CD8-positive, alpha-beta memory T cell (primary cell): ENCODE measurements around the gene DDX54. TPM values are rescaled to one million over a fixed set of nuclear protein-coding genes. Genes with fewer than 3 reads are reported as not detected.
A peak's percentile ranks its signal among the peaks of the same experiment; 100 is the strongest.
"Not testable (repeated sequence)": the region's sequence is repeated elsewhere in the genome, so short reads cannot be mapped to it uniquely, and the experiment has no call there.

Source experiments
- CTCF ChIA-PET: fragments of 350-600 bp; sonication (Branson Sonifier 250); formaldehyde crosslinking; loops from one replicate; lab custom pipeline; 2021; ENCODE audit warnings: antibody characterized with exemption; lab: Charles Lee
- POLR2A ChIA-PET: fragments of 350-600 bp; sonication (Branson Sonifier 250); formaldehyde crosslinking; loops from one replicate; lab custom pipeline; 2021; ENCODE audit warnings: antibody characterized with exemption; lab: Charles Lee
- DNase-seq, 5 donors: peaks; one replicate each; pipeline versions ENCODE4 v3.0.0 to v3.0.0-alpha.2; 2020 to 2022; ENCODE audit warnings: mixed read lengths in 1 of 5
- H3K27ac ChIP-seq: one replicate; pipeline ENCODE4 v1.7.0; 2013; ENCODE audit warnings: low read depth, mild to moderate bottlenecking, low read length, moderate library complexity
- H3K27me3 ChIP-seq: 2 replicates; pipeline ENCODE4 v1.7.0; 2013; ENCODE audit warnings: low read length, mild to moderate bottlenecking; ENCODE audit not compliant: insufficient read depth, poor library complexity, severe bottlenecking
- H3K36me3 ChIP-seq: 2 replicates; pipeline ENCODE4 v1.7.0; 2013; ENCODE audit warnings: mild to moderate bottlenecking, low read length, moderate library complexity; ENCODE audit not compliant: insufficient read depth
- H3K4me1 ChIP-seq: 2 replicates; pipeline ENCODE4 v1.7.0; 2013; ENCODE audit warnings: mild to moderate bottlenecking, low read length, moderate library complexity; ENCODE audit not compliant: insufficient read depth
- H3K4me3 ChIP-seq: 2 replicates; pipeline ENCODE4 v1.7.0; 2013; ENCODE audit warnings: mild to moderate bottlenecking, low read length
- H3K9me3 ChIP-seq: 2 replicates; pipeline ENCODE4 v1.7.0; 2013; ENCODE audit warnings: mild to moderate bottlenecking, low read length
- H3K27ac Mint-ChIP-seq, 8 donors: one replicate each; pipeline ENCODE4 v1.8.0; 2020 to 2021; ENCODE audit warnings: mixed read lengths in 8 of 8, mild to moderate bottlenecking in 6 of 8, inconsistent platforms in 3 of 8, moderate library complexity in 3 of 8
- H3K27me3 Mint-ChIP-seq, 2 donors: one replicate each; pipeline ENCODE4 v1.8.0; 2020 to 2021; ENCODE audit warnings: mixed read lengths in 2 of 2, mild to moderate bottlenecking in 1 of 2, moderate library complexity in 1 of 2
- H3K36me3 Mint-ChIP-seq, 3 donors: one replicate each; pipeline ENCODE4 v1.8.0; 2020 to 2021; ENCODE audit warnings: mixed read lengths in 3 of 3, inconsistent platforms in 1 of 3, mild to moderate bottlenecking in 1 of 3
- H3K4me1 Mint-ChIP-seq, 3 donors: one replicate each; pipeline ENCODE4 v1.8.0; 2020 to 2021; ENCODE audit warnings: mixed read lengths in 3 of 3, inconsistent platforms in 1 of 3, mild to moderate bottlenecking in 1 of 3
- H3K4me3 Mint-ChIP-seq, 7 donors: one replicate each; pipeline ENCODE4 v1.8.0; 2020 to 2021; ENCODE audit warnings: mixed read lengths in 7 of 7, mild to moderate bottlenecking in 6 of 7, moderate library complexity in 4 of 7, inconsistent platforms in 2 of 7
- H3K9me3 Mint-ChIP-seq, 5 donors: one replicate each; pipeline ENCODE4 v1.8.0; 2020 to 2022; ENCODE audit warnings: mixed read lengths in 5 of 5, mild to moderate bottlenecking in 3 of 5, moderate library complexity in 2 of 5, inconsistent platforms in 1 of 5
- polyA plus RNA-seq: library from polyadenylated mRNA; unstranded; fragments of 300-500 nt; fragmentation: Illumina TruSeq; gene quantifications from one replicate; pipeline ENCODE4 v1.2.3, GENCODE V29; 2021
- total RNA-seq, 2 experiments: library from RNA; stranded (reverse); gene quantifications; one replicate each; pipeline ENCODE4 v1.2.3, GENCODE V29; 2021

DDX54 gene
- total and polyA plus RNA-seq, 3 experiments from 2014 or later = 47.7 to 133 (median 131) TPM

DNA sequence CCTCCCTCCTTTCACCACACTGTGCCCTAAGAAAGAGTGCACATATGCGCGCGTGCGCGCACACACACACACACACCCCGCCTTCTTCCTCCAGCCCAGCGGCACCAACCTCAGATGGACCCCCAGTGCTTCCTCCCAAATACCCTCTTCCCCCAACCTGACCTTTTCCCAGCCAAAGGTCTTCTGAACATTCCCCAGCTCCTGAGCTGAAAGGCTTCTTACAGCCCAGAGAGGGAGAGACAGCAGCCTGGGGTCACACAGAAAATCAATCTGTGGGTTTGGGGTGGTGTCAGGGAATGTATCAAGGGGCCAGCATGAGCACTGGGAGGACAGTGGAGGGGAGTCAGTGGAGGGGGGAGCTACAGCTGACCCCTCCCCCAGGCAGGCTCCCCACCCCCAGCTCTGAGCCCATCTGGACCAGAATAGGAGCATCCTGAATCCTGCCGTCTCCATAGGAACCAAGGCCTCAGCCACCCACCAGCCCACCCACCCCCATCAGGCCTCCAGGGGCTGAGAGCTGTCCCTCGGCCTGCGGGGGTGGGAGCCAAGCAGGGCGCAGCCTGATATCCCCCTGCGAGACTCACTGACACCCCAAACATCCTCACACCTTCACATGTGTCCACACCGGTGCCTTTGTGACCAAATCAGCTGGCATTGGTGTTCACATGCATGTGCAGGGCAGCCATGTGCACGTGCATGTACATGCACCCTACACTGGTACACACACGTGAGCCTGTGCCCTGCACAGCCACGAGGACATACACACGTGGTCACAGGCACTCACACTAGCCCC, 55.4 kb downstream of the DDX54 start:
- POLR2A ChIA-PET = no interaction called here
- no peak overlapping the region for H3K4me3 Mint-ChIP-seq
- Histone ChIP-seq H3K4me3 (no peak overlapping the region), H3K27me3 (no peaks in the 10 kb centered on the region), H3K36me3 (no peaks in the 10 kb centered on the region), H3K27ac (no peak overlapping the region), H3K9me3 (no peaks in the 10 kb centered on the region), H3K4me1 (peaks cover 1% of the 10 kb centered on the region)
- CTCF ChIA-PET = no interaction called here
- H3K27me3 Mint-ChIP-seq = peaks cover 0 to 2% of the 10 kb centered on the region in 2 donors
- H3K36me3 Mint-ChIP-seq = no peaks in the 10 kb centered on the region
- no peaks in the 10 kb centered on the region for H3K9me3 Mint-ChIP-seq
- no peak for DNase-seq
- peaks cover 0 to 1% (median 1%) of the 10 kb centered on the region in 3 donors for H3K4me1 Mint-ChIP-seq
- H3K27ac Mint-ChIP-seq = peak overlapping the region in 1 of 8 donors; percentile 33

DNA sequence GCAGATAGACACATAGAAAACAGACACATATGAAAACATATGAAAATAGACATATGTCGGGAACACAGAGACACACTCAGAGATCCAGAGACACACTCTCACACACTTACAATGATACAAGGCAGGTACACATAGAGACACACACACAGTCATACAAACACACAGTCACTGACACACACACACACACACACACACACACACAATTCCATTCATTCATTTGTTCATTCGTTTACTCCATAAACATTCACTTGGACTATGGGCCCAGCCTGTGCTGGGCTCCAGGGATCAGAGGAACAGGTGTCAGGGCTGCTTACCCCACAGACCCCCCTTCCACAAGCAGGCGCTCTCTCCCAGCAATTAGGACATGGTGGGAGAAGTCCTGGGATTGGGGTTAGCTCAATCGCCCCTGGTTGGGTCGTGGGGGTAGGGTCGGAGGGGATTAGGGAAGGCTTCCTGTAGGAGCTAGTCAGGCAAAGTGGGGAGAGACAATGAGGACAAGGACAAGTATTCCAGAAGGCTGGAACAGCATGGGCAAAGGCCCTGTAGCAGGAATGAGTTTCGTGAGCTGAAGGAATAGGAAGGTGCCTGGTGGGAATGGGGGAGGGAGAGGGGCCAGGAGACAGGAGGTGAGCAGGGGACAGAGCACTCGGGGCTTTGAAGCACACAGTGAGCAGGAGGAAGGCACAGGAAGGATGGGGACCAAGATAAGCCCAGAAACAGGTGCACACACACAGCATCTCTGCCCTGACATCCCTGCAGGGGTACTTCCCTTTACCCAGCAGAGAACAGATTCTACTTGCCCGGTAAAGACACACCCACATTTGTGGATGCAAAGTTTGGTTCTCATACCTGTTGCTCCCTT, 56.2 kb downstream of the DDX54 start:
- Mint-ChIP-seq H3K9me3 (no peaks in the 10 kb centered on the region), H3K27me3 (no peaks in the 10 kb centered on the region), H3K27ac (peak overlapping the region in 1 of 8 donors; percentile 12), H3K4me3 (no peak overlapping the region), H3K4me1 (no peaks in the 10 kb centered on the region), H3K36me3 (no peaks in the 10 kb centered on the region)
- Histone ChIP-seq H3K36me3 (no peaks in the 10 kb centered on the region), H3K4me1 (no peaks in the 10 kb centered on the region), H3K27ac (no peak overlapping the region), H3K27me3 (no peaks in the 10 kb centered on the region), H3K9me3 (no peaks in the 10 kb centered on the region), H3K4me3 (no peak overlapping the region)
- CTCF ChIA-PET = no interaction called here
- DNase-seq = no peak
- POLR2A ChIA-PET = no interaction called here

DNA sequence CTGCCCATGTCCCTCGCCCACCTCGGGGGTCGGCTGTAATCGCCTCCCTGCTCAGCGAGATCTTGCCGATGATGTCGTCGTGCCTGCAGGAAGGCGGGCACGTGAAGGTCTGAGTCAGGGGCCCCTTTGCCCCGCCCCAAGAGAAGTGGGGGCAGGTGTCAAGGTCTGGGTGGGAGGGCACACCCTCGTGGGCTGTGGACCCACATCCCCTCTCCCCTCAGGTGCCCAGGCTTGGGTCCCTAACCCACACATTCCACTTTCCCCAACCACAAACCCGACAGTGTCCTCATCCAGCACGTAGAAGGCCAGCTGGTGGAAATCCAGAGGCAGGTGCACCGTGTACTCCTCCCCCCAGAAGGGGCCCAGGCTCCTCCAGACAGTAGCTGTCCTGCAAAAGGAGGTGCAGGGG, 57.5 kb downstream of the DDX54 start:
- no peaks in the 10 kb centered on the region for H3K9me3 ChIP-seq
- ChIA-PET POLR2A (no interaction called here), CTCF (no interaction called here)
- Mint-ChIP-seq H3K4me3 (no peak overlapping the region), H3K27me3 (no peaks in the 10 kb centered on the region), H3K36me3 (peaks cover 0 to 5% (median 3%) of the 10 kb centered on the region in 3 donors), H3K27ac (no peak overlapping the region), H3K4me1 (no peaks in the 10 kb centered on the region), H3K9me3 (peaks cover 0 to 7% (median 5%) of the 10 kb centered on the region in 5 donors)
- no peak for DNase-seq
- H3K4me1 ChIP-seq = no peaks in the 10 kb centered on the region
- no peaks in the 10 kb centered on the region for H3K27me3 ChIP-seq
- H3K4me3 ChIP-seq = no peak overlapping the region
- H3K36me3 ChIP-seq = no peaks in the 10 kb centered on the region
- H3K27ac ChIP-seq = no peak overlapping the region

DNA sequence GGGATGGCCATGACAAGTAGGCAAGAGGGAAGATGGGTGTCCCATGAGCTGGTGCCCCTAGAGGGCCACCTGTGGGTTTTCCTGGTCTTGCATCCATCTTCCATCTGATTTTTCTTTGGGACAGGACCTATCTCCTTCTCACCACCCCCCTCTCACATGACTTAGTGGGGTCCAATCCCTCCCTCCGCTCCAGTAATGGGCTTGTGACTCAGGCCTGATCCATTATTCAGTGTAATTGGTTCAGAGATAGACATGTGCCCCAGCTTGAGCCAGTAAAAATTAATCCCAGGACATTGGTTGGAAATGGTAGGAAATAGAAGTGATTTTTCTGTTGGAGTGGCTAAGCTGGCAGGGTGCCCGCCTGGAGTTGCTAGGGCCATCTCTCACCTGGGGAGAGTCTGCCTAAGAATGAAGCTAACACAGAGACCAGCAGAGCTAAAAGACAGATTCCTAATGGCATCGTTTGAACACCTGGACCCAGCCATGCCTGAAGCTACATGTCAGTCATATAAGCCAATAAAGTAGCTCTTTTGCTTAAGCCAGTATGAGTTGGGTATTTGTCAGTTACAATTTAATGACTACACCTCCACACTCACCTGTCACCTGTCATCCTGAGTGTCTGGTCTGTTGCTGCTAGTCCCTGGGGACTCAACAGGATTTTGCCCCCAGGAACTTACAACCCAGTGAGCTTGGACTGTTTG, 64.5 kb downstream of the DDX54 start:
- Mint-ChIP-seq H3K4me3 (no peak overlapping the region), H3K27ac (no peak overlapping the region), H3K9me3 (peaks cover 0 to 8% (median 7%) of the 10 kb centered on the region in 5 donors), H3K27me3 (peaks cover 3 to 15% of the 10 kb centered on the region in 2 donors), H3K4me1 (no peaks in the 10 kb centered on the region), H3K36me3 (peaks cover 0 to 5% (median 3%) of the 10 kb centered on the region in 3 donors)
- Histone ChIP-seq H3K27me3 (no peaks in the 10 kb centered on the region), H3K36me3 (no peaks in the 10 kb centered on the region), H3K4me3 (no peak overlapping the region), H3K9me3 (no peaks in the 10 kb centered on the region), H3K27ac (no peak overlapping the region), H3K4me1 (no peaks in the 10 kb centered on the region)
- CTCF ChIA-PET = interaction anchor here (0.9 kb wide), 1 partner anchor 20 kb away, joined by 3 read pairs; no protein-coding TSS in a partner anchor
- no peak for DNase-seq
- POLR2A ChIA-PET = no interaction called here

DNA sequence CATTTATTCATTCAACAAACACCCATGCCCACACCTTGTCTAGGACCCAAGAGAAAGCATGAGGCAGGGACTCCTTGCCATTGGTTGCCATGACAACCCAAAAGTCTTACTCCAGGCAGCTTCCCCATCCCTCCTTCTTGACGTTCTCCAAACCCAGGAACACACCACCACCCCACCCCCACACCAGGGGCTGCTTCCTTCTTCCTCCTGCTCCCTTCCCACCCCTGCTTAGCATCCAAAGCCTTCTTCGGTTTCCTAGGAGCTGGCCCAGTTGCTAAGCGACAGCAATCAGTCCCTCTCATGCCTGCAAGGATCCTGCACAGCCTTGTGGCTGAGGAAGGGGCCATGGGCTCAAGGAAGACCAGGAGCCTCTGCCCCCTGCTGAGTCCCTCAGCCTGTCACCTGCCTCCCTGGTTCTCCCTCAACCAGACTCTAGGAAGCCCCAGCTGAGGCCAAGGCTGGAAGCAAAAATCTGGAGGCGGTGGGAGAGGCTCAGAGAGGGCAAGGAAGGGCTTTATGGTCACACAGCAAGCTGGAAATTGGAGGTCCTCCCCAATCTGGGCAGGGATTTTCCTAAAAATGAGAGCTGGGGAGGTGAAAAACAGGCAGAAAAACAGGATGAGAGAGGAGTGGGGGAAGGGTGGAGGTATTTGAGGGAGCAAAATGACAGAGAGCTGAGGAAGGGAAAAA, 65.2 kb downstream of the DDX54 start:
- POLR2A ChIA-PET = no interaction called here

DNA sequence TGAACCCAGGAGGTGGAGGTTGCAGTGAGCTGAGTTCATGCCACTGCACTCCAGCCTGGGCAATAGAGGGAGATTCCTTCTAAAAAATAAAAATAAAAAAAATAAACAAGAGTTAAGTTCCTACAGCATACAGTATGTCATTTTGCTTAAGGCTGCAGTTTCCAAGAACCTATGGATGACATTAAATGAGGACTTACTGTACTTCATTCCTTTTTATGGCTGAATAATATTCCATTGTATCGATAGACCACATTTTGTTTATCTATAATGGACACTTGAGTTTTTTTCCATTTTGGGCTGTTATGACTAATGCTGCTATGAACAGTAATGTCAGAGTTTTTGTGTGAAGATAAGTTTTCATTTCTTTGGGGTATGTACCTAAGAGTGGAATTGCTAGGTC, 67.1 kb downstream of the DDX54 start:
- peaks cover 0 to 6% (median 4%) of the 10 kb centered on the region in 5 donors for H3K9me3 Mint-ChIP-seq
- CTCF ChIA-PET = no interaction called here
- H3K27me3 ChIP-seq = no peaks in the 10 kb centered on the region

More for the DNA sequence above, 65.2 kb downstream of the DDX54 start:
- DNase-seq = no peak
- no peaks in the 10 kb centered on the region for H3K4me1 ChIP-seq
- no peaks in the 10 kb centered on the region for H3K27me3 ChIP-seq
- no peak overlapping the region for H3K27ac ChIP-seq
- peaks cover 0 to 8% (median 7%) of the 10 kb centered on the region in 5 donors for H3K9me3 Mint-ChIP-seq
- no peaks in the 10 kb centered on the region for H3K36me3 ChIP-seq
- peaks cover 0 to 5% (median 3%) of the 10 kb centered on the region in 3 donors for H3K36me3 Mint-ChIP-seq
- no peaks in the 10 kb centered on the region for H3K4me1 Mint-ChIP-seq
- H3K27me3 Mint-ChIP-seq = peaks cover 3 to 15% of the 10 kb centered on the region in 2 donors
- H3K27ac Mint-ChIP-seq = no peak overlapping the region
- H3K9me3 ChIP-seq = no peaks in the 10 kb centered on the region
- no peak overlapping the region for H3K4me3 Mint-ChIP-seq
- H3K4me3 ChIP-seq = no peak overlapping the region
- CTCF ChIA-PET = no interaction called here

DNA sequence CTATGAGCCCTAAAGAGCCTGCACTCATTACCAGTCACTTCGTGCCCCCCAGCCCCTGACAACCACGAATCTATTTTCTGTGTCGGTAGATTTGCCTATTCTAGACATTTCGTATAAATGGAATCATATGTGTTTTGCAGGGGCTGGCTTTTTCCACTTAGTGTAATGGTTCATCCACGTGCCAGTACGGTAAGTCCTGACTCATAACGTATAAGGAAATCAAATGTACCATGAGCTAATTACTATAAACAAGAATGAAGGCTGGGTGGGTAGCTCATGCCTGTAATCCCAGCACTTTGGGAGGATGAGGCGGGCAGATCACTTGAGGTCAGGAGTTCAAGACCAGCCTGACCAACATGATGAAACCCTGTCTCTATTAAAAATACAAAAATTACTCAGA, 67.6 kb downstream of the DDX54 start:
- H3K4me1 ChIP-seq, H3K9me3 ChIP-seq, H3K4me3 ChIP-seq, POLR2A ChIA-PET, H3K27ac ChIP-seq, H3K27ac Mint-ChIP-seq, H3K4me1 Mint-ChIP-seq, DNase-seq, H3K9me3 Mint-ChIP-seq, H3K27me3 ChIP-seq, H3K36me3 ChIP-seq, H3K4me3 Mint-ChIP-seq, CTCF ChIA-PET, H3K36me3 Mint-ChIP-seq: not testable (repeated sequence)
- H3K27me3 Mint-ChIP-seq = peaks cover 3 to 15% of the 10 kb centered on the region in 2 donors

More for the DNA sequence above, 67.1 kb downstream of the DDX54 start:
- peaks cover 0 to under 1% (median under 1%) of the 10 kb centered on the region in 3 donors for H3K36me3 Mint-ChIP-seq
- POLR2A ChIA-PET = no interaction called here
- H3K27me3 Mint-ChIP-seq = peaks cover 3 to 15% of the 10 kb centered on the region in 2 donors
- no peak overlapping the region for H3K4me3 ChIP-seq
- DNase-seq = no peak
- H3K27ac ChIP-seq = no peak overlapping the region
- H3K4me1 Mint-ChIP-seq = no peaks in the 10 kb centered on the region
- no peaks in the 10 kb centered on the region for H3K9me3 ChIP-seq
- H3K4me1 ChIP-seq = no peaks in the 10 kb centered on the region
- H3K27ac Mint-ChIP-seq = no peak overlapping the region
- H3K4me3 Mint-ChIP-seq = no peak overlapping the region
- no peaks in the 10 kb centered on the region for H3K36me3 ChIP-seq
